ENCODE results near the gene ZFP64.

GRCh38 chr20:52212943-52213342 lies 21.4 kb upstream of the ZFP64 start:
- no peak for TF ChIP-seq CTCF (tag by site-specific recombination; IDR thresholded peaks at IDR 0.05)
- TF ChIP-seq ZNF391 (tag by site-specific recombination; IDR thresholded peaks at IDR 0.05; ENCODE audit: borderline replicate concordance, low read depth), result no peak
- TF ChIP-seq ZNF292 (tag by site-specific recombination; IDR thresholded peaks at IDR 0.05; ENCODE audit: borderline replicate concordance, low read depth), result no peak

All from HEK293 (cell line).